ENCODE data around the gene LAYN. TPM values are rescaled to one million over a fixed set of nuclear protein-coding genes. Genes with fewer than 3 reads are reported as not detected.

Gene LAYN
- total RNA-seq, 4 donors from 2014 or later, result 1.6 to 13.0 (median 8.9) TPM

GRCh38 chr11:111607751-111608150, 67.2 kb downstream of the LAYN start:
- WGBS, 2 donors, result 91 to 92% methylated on average over 3 of the region's 3 CpGs

More at GRCh38 chr11:111607751-111608150, 67.2 kb downstream of the LAYN start:
- intact Hi-C loops (cut with DNase I), result no loop called here
- Histone ChIP-seq H3K9me3 (no peaks in the 10 kb centered on the region), H3K4me3 (no peak overlapping the region), H3K36me3 (no peaks in the 10 kb centered on the region), H3K27me3 (no peaks in the 10 kb centered on the region), H3K4me1 (peaks cover 14 to 52% (median 16%) of the 10 kb centered on the region in 3 donors), H3K27ac (no peak overlapping the region)
- DNase-seq, result no peak
- no peak for TF ChIP-seq CTCF (IDR thresholded peaks at IDR 0.05)
- TF ChIP-seq POLR2A (IDR thresholded peaks at IDR 0.05), result no peak

Small RNA genes within 50 kb of the gene (small RNA-seq; reads per million reads assigned to genes)
- gene MIR34B, result 0.09 to 0.68 (median 0.15) reads per million in 4 donors
- gene MIR34C, result 0.85 to 21.2 (median 3.2) reads per million in 4 donors

Other genes with a start within 250 kb of the LAYN start
- gene POU2AF3, start 242.2 kb upstream of the LAYN start, total RNA-seq, result 1 to 10 TPM; 1.3 to 4.1 (median 2.1) TPM
- 1 to 10 TPM in 2 of 4 donors, under 1 TPM in 1, not detected in 1; 0.57 to 2.2 (median 1.8) TPM for gene POU2AF1, start 161.4 kb upstream of the LAYN start, total RNA-seq
- not detected for gene BTG4, start 28.3 kb upstream of the LAYN start, total RNA-seq
- not detected for gene HOATZ, start 25.9 kb upstream of the LAYN start, total RNA-seq
- gene SIK2, start 61.7 kb downstream of the LAYN start, total RNA-seq, result 10 to 100 TPM in 1 of 4 donors, 1 to 10 TPM in 3; 6.1 to 24.3 (median 9.5) TPM
- 10 to 100 TPM; 17.6 to 39.7 (median 27.7) TPM for gene PPP2R1B, start 225.7 kb downstream of the LAYN start, total RNA-seq